IMR-90 (cell line): ENCODE data around the gene STAG2. TPM values are rescaled to one million over a fixed set of nuclear protein-coding genes. Genes with fewer than 3 reads are reported as not detected.

Experiments
- ATAC-seq: fragments of 200-7000 bp; cut with Tn5 transposase; 2 replicates; pipeline ENCODE4 v1.9.1; 2020; ENCODE audit warnings: low read depth, mild to moderate bottlenecking, moderate library complexity
- BruUV-seq: library from RNA; stranded (reverse); fragments of 400-500 nt; replicated peaks from 2 replicates; lab custom pipeline; 2021; lab: Mats Ljungman, UMichigan
- CTCF ChIA-PET: fragments of 300-600 bp; formaldehyde crosslinking; extraction: SDS; loops from one replicate; lab custom pipeline; 2021; ENCODE audit warnings: antibody characterized with exemption; lab: Yijun Ruan, JAX
- POLR2A ChIA-PET: fragments of 300-600 bp; sonication (Branson Sonifier 250); formaldehyde crosslinking; loops from one replicate; lab custom pipeline; 2022; ENCODE audit warnings: antibody characterized with exemption; ENCODE audit not compliant: unreplicated experiment; lab: Charles Lee
- DNase-seq: peaks from one replicate; pipeline ENCODE4 v3.0.0; 2013
- H2AFZ ChIP-seq: replicated peaks from 2 replicates; pipeline ENCODE3; 2013; ENCODE audit warnings: low read length, mild to moderate bottlenecking; ENCODE audit not compliant: poor library complexity
- H2AK5ac ChIP-seq: 2 replicates; pipeline ENCODE4 v1.6.1; 2013; ENCODE audit warnings: low read depth, low read length, inconsistent platforms
- H2AK9ac ChIP-seq: replicated peaks from 2 replicates; pipeline ENCODE3; 2013; ENCODE audit warnings: mild to moderate bottlenecking, low read depth, low read length, moderate library complexity; ENCODE audit not compliant: poor library complexity
- H2BK120ac ChIP-seq: 2 replicates; pipeline ENCODE4 v1.6.1; 2013; ENCODE audit warnings: low read depth, low read length, inconsistent platforms
- H2BK15ac ChIP-seq: 3 replicates; pipeline ENCODE4 v1.6.1; 2013; ENCODE audit warnings: low read depth, low read length, inconsistent platforms
- H2BK20ac ChIP-seq: 2 replicates; pipeline ENCODE4 v1.6.1; 2013; ENCODE audit warnings: low read depth, mild to moderate bottlenecking, inconsistent platforms, low read length, moderate library complexity
- H2BK5ac ChIP-seq: 2 replicates; pipeline ENCODE4 v1.6.1; 2013; ENCODE audit warnings: mild to moderate bottlenecking, low read depth, low read length, inconsistent platforms; ENCODE audit not compliant: poor library complexity, severe bottlenecking
- H3K14ac ChIP-seq: replicated peaks from 2 replicates; pipeline ENCODE4 v1.6.1; 2013; ENCODE audit warnings: low read depth, low read length, inconsistent platforms
- H3K18ac ChIP-seq: 2 replicates; pipeline ENCODE4 v1.6.1; 2013; ENCODE audit warnings: low read depth, low read length, control low read depth
- H3K23ac ChIP-seq: 2 replicates; pipeline ENCODE4 v1.6.1; 2013; ENCODE audit warnings: low read depth, low read length, inconsistent platforms
- H3K27ac ChIP-seq: 2 replicates; pipeline ENCODE4 v1.5.1; 2013; ENCODE audit warnings: mild to moderate bottlenecking, control low read depth, low read length; ENCODE audit not compliant: insufficient read depth
- H3K27me3 ChIP-seq: 2 replicates; pipeline ENCODE4 v1.6.1; 2013; ENCODE audit warnings: low read length; ENCODE audit not compliant: control insufficient read depth, insufficient read depth
- H3K36me3 ChIP-seq: 2 replicates; pipeline ENCODE4 v1.6.1; 2013; ENCODE audit warnings: low read length, mixed read lengths; ENCODE audit not compliant: control insufficient read depth, insufficient read depth
- H3K4ac ChIP-seq: 2 replicates; pipeline ENCODE4 v1.6.1; 2013; ENCODE audit warnings: low read depth, low read length, inconsistent platforms
- H3K4me1 ChIP-seq: 2 replicates; pipeline ENCODE4 v1.6.1; 2013; ENCODE audit warnings: low read length, mixed read lengths; ENCODE audit not compliant: control insufficient read depth, insufficient read depth
- H3K4me2 ChIP-seq: 2 replicates; pipeline ENCODE4 v1.6.1; 2013; ENCODE audit warnings: low read depth, mild to moderate bottlenecking, control low read depth, low read length, moderate library complexity
- H3K4me3 ChIP-seq: 2 replicates; pipeline ENCODE4 v1.5.1; 2013; ENCODE audit warnings: low read depth, mild to moderate bottlenecking, control low read depth, low read length, moderate library complexity; ENCODE audit not compliant: insufficient read depth
- H3K56ac ChIP-seq: 2 replicates; pipeline ENCODE4 v1.6.1; 2013; ENCODE audit warnings: low read length, inconsistent platforms; ENCODE audit not compliant: insufficient read depth; ENCODE audit errors: extremely low read depth
- H3K79me1 ChIP-seq, 2 experiments: 2 replicates each; pipeline ENCODE4 v1.6.1; 2013; ENCODE audit warnings: low read length in 2 of 2, inconsistent platforms in 1 of 2, low read depth in 1 of 2
- H3K9ac ChIP-seq: 2 replicates; pipeline ENCODE4 v1.6.1; 2013; ENCODE audit warnings: low read depth, low read length, control low read depth
- H3K9me1 ChIP-seq: 2 replicates; pipeline ENCODE4 v1.6.1; 2013; ENCODE audit warnings: low read length, inconsistent platforms; ENCODE audit not compliant: insufficient read depth
- H3K9me3 ChIP-seq: 2 replicates; pipeline ENCODE4 v1.6.1; 2013; ENCODE audit warnings: low read length; ENCODE audit not compliant: control insufficient read depth, insufficient read depth
- H4K20me1 ChIP-seq: 2 replicates; pipeline ENCODE4 v1.6.1; 2013; ENCODE audit warnings: low read length, inconsistent platforms; ENCODE audit not compliant: insufficient read depth
- H4K5ac ChIP-seq: 2 replicates; pipeline ENCODE4 v1.6.1; 2013; ENCODE audit warnings: mild to moderate bottlenecking, low read depth, low read length, control low read depth
- H4K8ac ChIP-seq, 2 experiments: 2 replicates each; pipeline ENCODE4 v1.6.1; 2013; ENCODE audit warnings: low read depth in 2 of 2, low read length in 2 of 2, control low read depth in 1 of 2, inconsistent platforms in 1 of 2
- H4K91ac ChIP-seq: 2 replicates; pipeline ENCODE4 v1.6.1; 2013; ENCODE audit warnings: low read depth, low read length, inconsistent platforms; ENCODE audit not compliant: insufficient read depth
- BHLHE40 ChIP-seq: fragments of 150-350 bp; IDR thresholded peaks from 2 replicates; pipeline ENCODE4 v1.6.1; 2016; ENCODE audit warnings: mild to moderate bottlenecking, low read depth, low read length
- CEBPB ChIP-seq: IDR thresholded peaks from 2 replicates; pipeline ENCODE4 v1.6.1; 2012; ENCODE audit warnings: low read depth, low read length, improper control_type of control experiment
- CHD1 ChIP-seq: IDR thresholded peaks from 2 replicates; pipeline ENCODE4 v1.6.1; 2012; ENCODE audit warnings: low read depth, low read length, improper control_type of control experiment
- CTCF ChIP-seq: conservative IDR thresholded peaks from 2 replicates; pipeline ENCODE4 v1.5.1; 2012; ENCODE audit warnings: mild to moderate bottlenecking, low read depth, low read length, improper control_type of control experiment
- FOS ChIP-seq: fragments of 150-350 bp; IDR thresholded peaks from 2 replicates; pipeline ENCODE4 v1.6.1; 2016; ENCODE audit warnings: low read depth, low read length
- MAFK ChIP-seq: IDR thresholded peaks from 2 replicates; pipeline ENCODE4 v1.6.1; 2012; ENCODE audit warnings: low read depth, low read length, improper control_type of control experiment
- MAZ ChIP-seq: IDR thresholded peaks from 2 replicates; pipeline ENCODE4 v1.6.1; 2012; ENCODE audit warnings: low read depth, mild to moderate bottlenecking, low read length, improper control_type of control experiment, moderate library complexity, borderline replicate concordance
- MXI1 ChIP-seq: IDR thresholded peaks from 2 replicates; pipeline ENCODE4 v1.6.1; 2012; ENCODE audit warnings: low read depth, mild to moderate bottlenecking, low read length, moderate library complexity, borderline replicate concordance
- NFE2L2 ChIP-seq: fragments of 150-350 bp; IDR thresholded peaks from 2 replicates; pipeline ENCODE4 v1.6.1; 2016; ENCODE audit warnings: low read depth, mild to moderate bottlenecking, low read length
- POLR2A ChIP-seq: IDR thresholded peaks from 2 replicates; pipeline ENCODE4 v1.6.1; 2012; ENCODE audit warnings: mild to moderate bottlenecking, low read depth, low read length
- RAD21 ChIP-seq: IDR thresholded peaks from 2 replicates; pipeline ENCODE4 v1.6.1; 2012; ENCODE audit warnings: low read length, improper control_type of control experiment
- RFX5 ChIP-seq: IDR thresholded peaks from 2 replicates; pipeline ENCODE4 v1.8.0; 2012; ENCODE audit warnings: low read depth, mild to moderate bottlenecking, low read length, moderate library complexity
- SMC3 ChIP-seq: fragments of 150-350 bp; IDR thresholded peaks from 2 replicates; pipeline ENCODE4 v1.6.1; 2016; ENCODE audit warnings: low read depth, mild to moderate bottlenecking, antibody characterized with exemption, low read length, moderate library complexity
- WGBS, 2 experiments: methylation state at CpG; one replicate each; pipeline versions ENCODE4 v1.1.5 to v1.1.7; 2013; ENCODE audit warnings: missing lambda C conversion rate in 2 of 2; ENCODE audit not compliant: insufficient read length in 1 of 2; ENCODE audit errors: extremely low coverage in 2 of 2; 5-methylcytosine and 5-hydroxymethylcytosine counted together
- dilution Hi-C: fragments of 300-500 bp; cut with HindIII; formaldehyde crosslinking; loops from one replicate; pipeline ENCODE4 v1.14.3; 2018; ENCODE audit warnings: low sequenced_read_pairs; ENCODE audit not compliant: unreplicated experiment
- in situ Hi-C: fragments of 300-500 bp; cut with MboI; formaldehyde crosslinking; loops from 3 replicates; pipeline ENCODE4 v1.14.3; 2019; ENCODE audit warnings: low sequenced_read_pairs, inconsistent platforms, mixed read lengths
- intact Hi-C: fragments of 100-400 bp; cut with micrococcal nuclease; formaldehyde crosslinking; loops from 2 replicates; pipeline ENCODE4 v1.10.0; 2022
- polyA plus RNA-seq, 3 experiments: library from polyadenylated mRNA; depleted of rRNA; stranded (reverse); fragments of >200 nt; gene quantifications; 2 replicates each; pipeline ENCODE4 v1.2.3, GENCODE V29; 2012; ENCODE audit warnings: low replicate concordance in 1 of 3
- total RNA-seq: library from RNA; depleted of rRNA; stranded (reverse); fragments of >200 nt; gene quantifications from 2 replicates; pipeline ENCODE4 v1.2.3, GENCODE V29; 2012
- TF ChIP-seq, protein P1 (sequence below): fragments of 150-350 bp; IDR thresholded peaks from 2 replicates; pipeline ENCODE4 v1.6.1; 2016; ENCODE audit warnings: low read depth, mild to moderate bottlenecking, low read length, moderate library complexity, borderline replicate concordance
- TF ChIP-seq, protein P2 (sequence below): fragments of 150-350 bp; IDR thresholded peaks from 2 replicates; pipeline ENCODE4 v1.6.1; 2017; ENCODE audit warnings: mild to moderate bottlenecking, antibody characterized with exemption, low read length, low read depth

STAG2 gene
- total and polyA plus RNA-seq, 2 of the 4 experiments (the other 2 are of a cell fraction), result 19.6 to 71.2 TPM

- H4K8ac ChIP-seq, result no peak overlapping the region
- ChIA-PET POLR2A (no interaction called here), CTCF (no interaction called here)
- H3K4ac ChIP-seq, result no peak overlapping the region
- no peaks in the 10 kb centered on the region for H3K9me3 ChIP-seq
- TF ChIP-seq CHD1, result no peak
- TF ChIP-seq POLR2A, result no peak
- TF ChIP-seq MAZ, result no peak
- TF ChIP-seq, protein P1, sequence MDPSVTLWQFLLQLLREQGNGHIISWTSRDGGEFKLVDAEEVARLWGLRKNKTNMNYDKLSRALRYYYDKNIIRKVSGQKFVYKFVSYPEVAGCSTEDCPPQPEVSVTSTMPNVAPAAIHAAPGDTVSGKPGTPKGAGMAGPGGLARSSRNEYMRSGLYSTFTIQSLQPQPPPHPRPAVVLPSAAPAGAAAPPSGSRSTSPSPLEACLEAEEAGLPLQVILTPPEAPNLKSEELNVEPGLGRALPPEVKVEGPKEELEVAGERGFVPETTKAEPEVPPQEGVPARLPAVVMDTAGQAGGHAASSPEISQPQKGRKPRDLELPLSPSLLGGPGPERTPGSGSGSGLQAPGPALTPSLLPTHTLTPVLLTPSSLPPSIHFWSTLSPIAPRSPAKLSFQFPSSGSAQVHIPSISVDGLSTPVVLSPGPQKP, result no peak
- TF ChIP-seq RAD21, result no peak
- no peak for TF ChIP-seq MXI1
- no peak for TF ChIP-seq BHLHE40
- TF ChIP-seq RFX5, result no peak
- no peak for TF ChIP-seq SMC3
- TF ChIP-seq CEBPB, result no peak
- no peak for TF ChIP-seq FOS
- TF ChIP-seq NFE2L2, result no peak
- no peak for TF ChIP-seq CTCF
- TF ChIP-seq, protein P2, sequence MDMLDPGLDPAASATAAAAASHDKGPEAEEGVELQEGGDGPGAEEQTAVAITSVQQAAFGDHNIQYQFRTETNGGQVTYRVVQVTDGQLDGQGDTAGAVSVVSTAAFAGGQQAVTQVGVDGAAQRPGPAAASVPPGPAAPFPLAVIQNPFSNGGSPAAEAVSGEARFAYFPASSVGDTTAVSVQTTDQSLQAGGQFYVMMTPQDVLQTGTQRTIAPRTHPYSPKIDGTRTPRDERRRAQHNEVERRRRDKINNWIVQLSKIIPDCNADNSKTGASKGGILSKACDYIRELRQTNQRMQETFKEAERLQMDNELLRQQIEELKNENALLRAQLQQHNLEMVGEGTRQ, result no peak
- no peak for TF ChIP-seq MAFK
- no peaks in the 10 kb centered on the region for H3K79me1 ChIP-seq
- BruUV-seq, result no TSS peak
- no peak overlapping the region for H3K14ac ChIP-seq
- no peak overlapping the region for H3K4me2 ChIP-seq
- H2BK120ac ChIP-seq, result no peak overlapping the region
- H2AK9ac ChIP-seq, result no peak overlapping the region
- H3K4me3 ChIP-seq, result no peak overlapping the region
- no peaks in the 10 kb centered on the region for H3K27me3 ChIP-seq
- H2BK20ac ChIP-seq, result no peak overlapping the region
- WGBS, 2 experiments, result no CpG with 5 or more reads among the region's 1 CpG
- no peaks in the 10 kb centered on the region for H4K20me1 ChIP-seq
- H3K36me3 ChIP-seq, result no peaks in the 10 kb centered on the region
- H3K9ac ChIP-seq, result no peak overlapping the region
- H3K27ac ChIP-seq, result no peak overlapping the region
- DNase-seq (no peak), ATAC-seq (no peak)
- H3K18ac ChIP-seq, result no peak overlapping the region
- no peaks in the 10 kb centered on the region for H3K4me1 ChIP-seq
- in situ Hi-C loops, result no loop called here
- H3K9me1 ChIP-seq, result no peaks in the 10 kb centered on the region
- H2AFZ ChIP-seq, result no peak overlapping the region
- dilution Hi-C loops, result no loop called here
- no peak overlapping the region for H2BK15ac ChIP-seq
- no peak overlapping the region for H4K91ac ChIP-seq
- no peak overlapping the region for H2AK5ac ChIP-seq
- H3K23ac ChIP-seq, result no peak overlapping the region
- H4K5ac ChIP-seq, result no peak overlapping the region
- no peak overlapping the region for H3K56ac ChIP-seq
- intact Hi-C loops, result no loop called here
- no peak overlapping the region for H2BK5ac ChIP-seq
Observed at GRCh38 chrX:124117325-124117724, 155.8 kb downstream of the STAG2 start.
